ENCODE measurements around the gene HSPBP1.

Gene HSPBP1

DNA sequence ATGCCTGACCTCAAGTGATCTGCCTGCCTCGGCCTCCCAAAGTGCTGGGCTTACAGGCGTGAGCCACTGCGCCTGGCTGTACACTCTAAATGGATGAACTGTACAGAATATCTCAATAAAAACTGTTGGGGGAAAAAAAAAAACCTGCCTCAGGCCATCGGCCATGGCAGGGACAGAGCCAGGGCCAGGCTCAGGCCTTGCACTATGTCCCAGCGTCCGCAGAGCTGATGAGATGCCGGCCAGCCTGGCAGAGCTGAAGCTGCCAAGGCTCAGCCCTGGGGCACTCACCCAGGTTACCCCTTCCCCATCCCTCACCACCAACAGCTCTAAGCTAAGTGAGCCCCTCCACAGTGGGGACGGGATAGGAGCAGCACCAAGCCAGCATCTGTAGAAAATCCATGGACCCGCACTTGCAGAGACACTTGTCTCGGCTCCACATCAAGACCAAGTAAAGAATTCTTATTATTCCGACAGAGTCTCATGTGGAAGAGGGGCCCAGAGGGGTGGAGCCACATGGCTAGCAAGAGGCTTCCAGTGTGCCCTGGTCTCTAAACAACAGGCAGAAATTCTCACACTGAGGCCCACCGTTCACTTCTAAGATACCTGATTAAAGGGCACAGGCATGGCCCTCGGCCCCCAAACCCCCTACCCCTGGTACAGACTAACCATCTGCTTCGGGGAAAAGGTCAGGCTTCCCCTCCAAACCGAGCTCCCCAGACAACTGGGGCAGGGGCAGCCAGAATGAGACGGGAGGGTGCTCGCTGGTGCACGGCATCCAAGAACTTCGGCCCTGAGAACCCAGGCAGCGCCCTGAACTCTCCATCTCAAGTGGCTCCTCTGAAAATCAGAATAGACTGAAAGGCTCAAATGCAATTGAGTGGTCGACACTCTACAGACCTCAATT lies 26.9 kb downstream of the HSPBP1 start:
- DNase-seq = no peak

DNA sequence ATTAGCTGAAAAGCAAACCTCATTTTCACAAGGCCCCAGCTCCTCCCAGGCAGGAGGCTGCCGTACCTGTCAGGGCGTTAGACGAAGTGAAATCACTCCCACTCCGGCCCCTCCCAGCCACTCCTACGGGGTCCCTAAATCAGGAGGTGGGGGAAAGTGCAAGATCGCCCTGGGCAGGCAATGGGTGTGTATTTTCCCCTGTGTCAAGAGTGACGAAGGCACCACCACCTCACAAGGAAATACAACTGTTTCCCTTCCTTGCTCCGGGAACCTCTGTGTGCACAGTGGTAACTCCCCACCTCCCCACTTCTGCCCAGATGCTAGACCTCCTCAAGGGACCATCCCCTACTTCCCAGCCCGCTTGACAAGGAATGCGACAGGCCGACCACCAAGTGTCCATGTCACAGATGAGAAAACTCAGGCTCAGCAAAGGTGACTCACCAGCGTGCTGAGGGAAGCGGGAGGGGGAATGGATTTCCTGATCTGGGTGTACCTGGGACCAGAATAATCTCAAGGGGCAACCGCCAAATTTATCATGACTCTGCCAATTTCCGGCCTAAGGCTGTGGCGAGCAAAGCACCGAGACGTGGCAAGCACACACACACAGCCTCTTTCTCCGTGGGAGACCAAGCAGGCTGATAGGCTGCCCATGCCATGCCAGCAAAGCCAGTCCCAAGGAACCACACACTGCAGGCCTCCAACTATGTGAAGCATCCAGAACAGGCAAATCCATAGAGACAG lies 28.4 kb downstream of the HSPBP1 start:
- DNase-seq = no peak

DNA sequence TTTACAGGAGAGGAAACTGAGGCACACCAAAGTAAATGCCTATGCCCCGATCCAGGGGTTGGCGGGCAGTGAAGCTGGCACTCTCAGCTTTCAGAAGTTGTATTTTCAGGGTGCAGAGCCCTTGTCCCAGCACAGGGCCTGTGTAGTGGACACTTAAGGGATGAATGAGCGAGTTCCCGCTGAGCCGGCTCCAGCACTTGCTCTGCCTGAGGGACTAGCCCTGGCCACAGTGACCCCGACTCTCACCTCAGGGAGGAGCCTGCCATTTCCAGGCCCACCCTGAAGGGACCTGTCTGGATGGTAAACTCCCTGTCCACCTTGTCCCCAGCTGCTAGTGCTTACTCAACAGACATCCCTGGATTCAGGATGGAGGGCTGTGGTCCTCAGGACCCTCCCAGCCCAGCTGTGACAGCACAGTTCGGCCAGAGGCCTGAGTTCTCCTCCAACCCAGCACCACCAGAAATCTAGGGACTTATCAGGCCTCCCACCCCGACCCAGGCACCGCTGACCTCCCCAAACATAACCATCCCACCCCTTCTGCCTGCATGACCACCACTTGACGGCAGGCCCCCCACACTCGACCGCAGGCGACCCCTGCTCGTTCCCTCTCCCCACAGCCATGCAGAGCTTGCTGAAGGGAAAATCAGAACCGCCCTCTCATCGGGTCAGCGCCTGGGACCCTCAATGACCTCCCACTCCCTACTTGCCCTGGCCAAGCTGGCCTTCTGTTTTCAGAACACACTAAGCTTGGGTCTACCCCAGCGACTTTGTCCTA lies 29.5 kb downstream of the HSPBP1 start:
- DNase-seq = no peak

DNA sequence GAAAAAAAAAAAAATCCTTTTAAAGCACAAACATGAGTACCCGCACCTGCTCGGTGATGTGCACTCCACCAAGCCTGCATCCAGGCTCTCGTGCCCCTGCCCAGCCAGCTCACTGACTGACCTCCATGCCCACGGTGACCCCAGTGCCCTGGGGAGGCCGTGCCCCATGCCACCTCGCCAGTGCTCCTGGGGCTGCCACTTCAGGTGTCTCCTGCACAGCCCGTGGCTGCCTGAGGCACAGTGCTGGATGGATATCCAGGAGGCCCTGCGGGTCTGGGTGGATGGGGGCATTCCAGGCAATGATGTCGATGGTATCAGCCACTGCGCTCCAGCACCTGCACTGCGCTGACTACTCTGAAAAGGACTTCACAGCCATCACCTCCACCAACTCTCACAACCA lies 30.1 kb downstream of the HSPBP1 start:
- no peak for DNase-seq

DNA sequence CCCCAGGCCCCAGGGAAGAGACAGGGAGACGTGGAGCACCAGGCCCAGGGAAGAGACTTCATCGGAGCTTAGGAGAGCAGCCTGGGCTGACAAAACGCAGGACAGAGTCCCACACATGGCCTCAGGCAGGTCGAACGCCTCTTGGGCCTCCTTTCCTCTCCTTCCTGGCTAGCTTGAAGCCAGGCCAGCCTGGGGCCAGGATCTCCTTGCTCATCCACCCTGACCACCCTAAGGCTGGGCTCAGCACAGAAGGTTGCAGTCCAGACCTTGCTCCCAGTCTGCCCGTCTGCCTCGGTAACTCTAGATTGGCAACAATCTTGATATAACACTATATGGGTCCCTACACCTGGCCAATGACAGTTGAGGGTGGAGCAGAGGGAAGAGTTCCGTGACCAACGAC lies 31.2 kb downstream of the HSPBP1 start:
- no peak for DNase-seq

DNA sequence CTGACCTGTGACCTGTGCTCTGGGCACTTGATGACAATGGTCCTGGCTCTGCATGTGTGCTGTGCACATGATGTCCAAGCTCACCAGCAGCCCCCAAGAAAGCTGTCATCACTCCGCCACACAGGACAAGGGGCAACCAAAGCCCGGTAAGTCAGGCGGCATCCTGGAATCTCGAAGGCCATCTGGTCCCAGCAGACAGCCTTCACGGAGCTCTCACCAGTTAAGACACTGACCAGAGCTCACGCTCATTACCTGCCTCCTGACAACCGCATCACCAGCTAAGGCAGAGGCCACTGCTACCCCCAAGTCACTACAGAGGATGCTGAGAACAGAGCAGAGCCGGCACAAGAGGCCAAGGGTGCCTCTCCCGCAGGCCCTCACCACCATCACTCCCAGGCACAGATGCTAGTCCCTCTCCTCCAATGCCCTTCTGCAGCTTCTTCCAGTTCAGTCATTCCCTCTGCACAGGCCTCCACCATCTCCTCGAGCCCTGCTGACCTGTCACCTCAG lies 31.7 kb downstream of the HSPBP1 start:
- no peak for DNase-seq

DNA sequence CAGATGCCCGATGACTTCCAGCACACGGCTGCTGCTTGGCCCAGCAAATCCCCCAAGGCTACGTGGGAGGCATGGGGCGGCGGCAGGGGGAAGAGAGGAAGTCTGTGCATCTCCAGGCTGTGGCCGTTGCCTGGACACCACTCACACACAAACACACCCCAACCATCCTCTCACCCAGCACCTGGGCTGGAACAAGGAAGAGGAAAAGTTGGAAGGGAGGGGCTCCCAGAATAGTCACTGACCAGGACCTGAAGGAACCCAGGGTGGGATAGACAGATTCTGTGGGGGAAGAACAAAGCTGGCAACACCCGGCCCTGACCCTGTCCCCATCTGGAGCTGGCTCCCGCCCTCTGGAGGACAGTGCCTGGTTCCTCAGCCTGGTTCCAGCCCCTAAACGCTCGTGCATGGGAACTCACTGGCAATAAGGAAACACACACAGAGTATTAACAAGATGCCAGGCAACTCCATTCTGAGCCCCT lies 32.2 kb downstream of the HSPBP1 start:
- peak; percentile 31 for DNase-seq

DNA sequence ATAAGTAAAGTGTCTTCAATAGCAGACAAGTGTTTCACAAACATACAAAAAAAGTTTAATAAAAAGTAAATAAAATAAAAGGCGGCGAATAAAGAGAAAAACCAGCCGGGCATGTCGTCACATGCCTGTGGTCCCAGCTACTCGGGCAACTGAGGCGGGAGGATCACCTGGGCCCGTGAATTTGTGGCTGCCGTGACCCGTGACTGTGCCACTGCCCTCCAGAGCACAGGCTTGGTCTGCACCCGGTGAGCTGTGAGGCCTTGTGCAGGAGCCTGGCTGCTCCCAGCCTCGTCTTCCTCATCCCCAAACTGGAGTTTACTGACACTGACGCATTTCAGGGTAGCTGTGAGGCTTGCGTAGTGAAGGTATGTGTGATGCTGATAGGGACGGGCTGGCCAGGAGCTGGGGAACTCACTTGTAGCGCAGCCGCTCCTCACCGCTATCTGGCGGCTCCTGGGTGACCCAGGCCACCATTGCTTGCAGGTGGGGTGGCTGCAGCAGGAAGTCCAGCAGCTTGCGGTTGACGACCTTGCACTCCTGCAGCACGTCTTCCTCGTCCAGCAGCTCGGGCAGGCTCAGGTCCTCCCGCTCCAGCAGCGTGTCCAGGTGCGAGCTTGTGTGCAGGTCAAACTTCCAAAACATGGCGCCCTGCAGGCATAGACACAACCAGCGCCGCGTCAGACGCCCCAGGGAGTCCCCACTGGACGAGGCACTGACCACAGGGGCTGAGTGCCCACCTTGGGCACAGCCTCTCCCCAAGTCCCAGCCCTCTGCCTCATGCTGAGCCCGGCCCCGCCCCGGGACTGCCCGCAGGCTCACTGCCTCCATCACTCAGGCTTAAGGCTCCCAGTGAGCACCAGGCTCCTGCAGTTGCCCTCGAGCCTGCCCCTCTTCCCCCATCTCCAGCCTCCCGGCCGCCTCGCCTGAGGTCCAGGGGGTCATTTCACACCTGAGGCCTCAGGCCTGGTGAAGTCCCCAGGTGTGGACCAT lies 33.2 kb downstream of the HSPBP1 start:
- no peak for DNase-seq

DNA sequence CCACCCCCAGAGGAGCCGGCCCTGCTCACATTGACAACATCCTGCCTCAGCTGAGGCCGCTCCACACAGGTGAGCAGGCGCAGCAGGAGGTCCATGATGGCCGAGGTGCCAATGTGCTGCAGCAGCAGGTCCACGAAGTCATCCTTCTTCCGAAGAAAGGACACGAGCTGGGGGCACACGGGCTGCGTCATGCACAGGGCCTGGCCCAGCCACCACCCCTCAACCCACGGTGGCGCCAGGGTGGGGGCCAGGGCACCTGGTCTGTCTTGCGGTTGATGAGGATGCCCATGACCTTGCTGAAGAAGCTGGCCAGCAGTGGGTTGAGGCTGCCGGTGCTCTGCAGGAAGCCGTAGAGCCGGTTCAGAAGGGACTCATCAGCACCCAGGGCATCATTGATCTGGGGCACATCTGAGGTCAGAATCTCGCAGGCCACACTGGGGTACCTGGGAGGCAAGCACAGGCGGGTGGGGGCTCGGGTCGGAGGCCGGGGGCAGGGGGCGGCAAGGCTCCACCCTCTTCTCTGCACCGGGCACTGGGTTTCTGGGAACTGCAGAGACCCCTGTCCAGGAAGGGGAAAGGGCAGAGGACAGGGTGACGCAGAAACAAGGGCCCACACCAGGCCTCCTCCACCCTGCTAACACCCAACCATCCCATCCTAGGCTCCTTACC lies 34.5 kb downstream of the HSPBP1 start:
- DNase-seq = no peak

DNA sequence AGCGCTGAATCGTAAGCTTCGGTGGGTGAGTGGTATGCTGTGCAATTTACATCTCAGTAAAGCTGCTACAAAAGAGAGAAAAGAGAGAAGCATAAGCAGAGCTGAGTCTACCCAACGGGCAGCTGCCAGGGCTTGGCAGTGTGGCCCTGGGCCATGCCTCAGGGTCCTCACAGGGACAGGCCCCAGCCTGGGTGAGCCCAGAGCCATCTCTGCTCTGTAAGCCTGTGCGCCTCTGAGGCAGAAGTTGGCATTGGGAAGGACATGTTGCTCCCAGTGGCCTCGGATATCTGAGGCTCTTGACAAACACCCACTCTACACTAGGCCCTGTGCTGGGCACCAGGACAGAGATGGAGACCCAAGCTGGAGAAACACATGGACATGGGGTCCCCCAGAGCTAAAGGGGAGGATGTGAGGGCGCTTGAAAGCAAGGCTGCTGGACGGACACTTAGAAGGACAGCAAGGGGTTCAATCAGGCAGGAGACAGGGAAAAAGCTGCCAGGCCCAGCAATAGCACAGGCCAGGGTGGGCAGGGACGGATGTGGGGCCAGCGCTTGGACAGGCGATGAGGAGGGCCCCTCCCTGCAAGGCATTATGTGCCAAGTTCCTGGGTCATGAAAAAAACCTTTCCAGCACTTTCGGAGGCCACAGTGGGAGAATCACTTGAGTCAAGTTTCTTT lies 35.8 kb downstream of the HSPBP1 start:
- DNase-seq = no peak

DNA sequence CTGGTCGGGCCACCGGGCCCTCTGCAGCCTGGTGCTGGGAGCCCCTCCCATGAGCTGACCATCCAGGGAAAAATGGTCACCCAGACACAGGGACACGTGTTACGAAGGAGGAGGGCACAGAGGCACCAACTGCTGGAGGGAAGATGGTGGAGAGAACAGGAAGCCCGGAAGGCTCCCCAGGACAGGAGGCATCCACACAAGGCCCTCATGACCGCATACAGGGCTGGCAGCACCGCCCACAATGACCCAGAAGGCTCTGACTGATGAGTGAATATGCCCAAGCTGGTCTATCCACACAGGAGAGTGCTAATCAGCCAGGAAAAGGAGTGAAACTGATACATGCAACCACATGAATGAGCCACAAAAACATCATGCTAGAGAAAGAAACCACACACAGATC lies 37.4 kb downstream of the HSPBP1 start:
- no peak for DNase-seq

DNA sequence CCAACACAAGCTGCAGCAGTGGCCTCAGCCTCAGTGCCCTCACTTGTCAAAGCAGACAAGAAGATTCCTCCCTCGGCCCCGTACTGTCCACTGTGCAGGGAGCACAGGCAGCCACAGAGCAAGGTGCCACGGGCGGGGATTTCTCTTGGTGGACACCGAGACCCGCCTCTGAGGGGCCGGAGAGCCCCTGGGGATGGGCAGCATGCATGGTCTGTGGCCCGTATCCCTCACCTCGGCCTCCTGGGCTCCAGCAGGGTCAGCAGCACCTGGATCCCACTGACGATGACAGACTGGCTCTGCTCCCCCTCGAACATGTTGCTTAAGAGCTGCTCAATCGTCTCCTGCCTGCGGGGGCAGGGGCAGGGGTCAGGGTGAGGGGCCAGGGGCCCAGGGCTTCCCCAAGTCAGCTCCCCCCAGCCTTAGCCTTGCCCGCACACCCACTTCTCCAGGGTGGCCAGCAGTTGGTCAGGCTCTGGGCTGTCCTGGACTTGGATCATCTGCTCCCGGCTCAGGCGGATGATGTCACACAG lies 37.9 kb downstream of the HSPBP1 start:
- DNase-seq = no peak

DNA sequence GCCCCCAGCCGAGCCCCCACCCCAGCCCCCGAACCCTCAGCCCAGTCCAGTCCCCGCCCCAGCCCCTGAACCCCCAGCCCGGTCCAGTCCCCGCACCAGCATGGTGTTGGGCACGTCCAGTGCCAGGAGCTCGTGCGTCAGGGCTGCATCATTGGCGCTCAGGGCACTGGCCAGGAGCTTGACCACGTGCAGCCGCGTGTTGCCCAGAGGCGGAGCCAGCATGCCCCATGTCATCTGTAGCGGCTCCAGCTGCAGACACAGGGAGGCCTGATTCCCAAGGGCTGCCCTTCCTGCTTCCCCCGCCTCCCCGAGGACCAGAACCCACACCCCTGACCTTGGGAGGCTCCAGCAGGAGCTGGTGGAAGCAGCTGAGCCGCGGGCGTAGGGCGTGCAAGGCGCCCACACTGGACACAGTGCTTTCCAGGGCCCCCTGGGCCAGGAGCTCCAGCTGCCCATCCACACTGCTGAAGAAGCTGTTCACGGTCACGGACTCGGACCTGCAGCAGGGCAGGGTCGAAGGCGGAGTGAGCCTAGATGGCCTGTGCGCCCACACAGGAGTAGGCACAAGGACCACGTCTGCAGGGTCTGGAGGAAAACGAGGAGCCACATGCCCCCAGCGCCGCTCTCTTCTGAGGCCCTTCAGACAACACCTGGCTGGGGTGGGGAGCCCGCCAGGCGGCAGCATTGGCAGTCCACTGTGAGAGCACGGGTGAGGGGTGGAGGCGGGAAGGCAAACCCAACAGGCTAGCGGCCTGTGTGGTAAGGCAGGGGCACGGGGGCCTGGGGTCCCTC lies 38.6 kb downstream of the HSPBP1 start:
- DNase-seq = no peak

DNA sequence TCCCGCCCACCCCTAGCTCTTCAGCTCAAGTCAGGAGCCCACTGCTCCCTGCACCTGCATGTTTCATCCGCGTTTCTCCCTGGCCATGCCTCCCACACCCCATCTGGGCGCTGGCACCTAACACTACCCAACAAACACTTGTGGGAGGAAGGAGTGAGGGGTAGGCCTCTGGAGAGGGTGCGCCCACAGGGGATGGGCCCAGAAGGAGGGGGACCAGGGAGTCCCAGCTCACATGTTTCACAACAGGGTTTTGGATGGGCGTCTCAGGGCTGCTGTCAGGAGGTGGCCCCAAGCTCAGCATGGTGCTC lies 39.2 kb downstream of the HSPBP1 start:
- DNase-seq = no peak

DNA sequence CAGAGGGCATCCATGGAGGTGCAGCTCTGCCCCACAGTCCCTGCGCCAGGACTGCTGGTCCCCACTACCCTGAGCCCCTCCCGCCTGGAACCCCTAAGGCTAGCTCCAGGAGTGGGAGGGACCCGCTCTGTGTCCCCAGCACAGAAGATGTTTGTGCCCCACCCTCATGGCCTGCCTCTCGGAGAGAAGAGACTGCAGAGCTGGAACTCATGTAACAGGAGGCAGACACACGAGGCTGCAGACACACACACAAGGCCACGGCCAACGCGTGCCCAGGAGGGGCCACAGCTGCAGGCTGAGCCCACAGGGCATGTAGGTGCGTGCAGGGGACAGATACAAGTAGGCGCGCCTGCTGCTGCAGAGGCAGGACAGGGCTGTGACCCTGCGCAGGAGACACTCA lies 40.9 kb downstream of the HSPBP1 start:
- DNase-seq = no peak

DNA sequence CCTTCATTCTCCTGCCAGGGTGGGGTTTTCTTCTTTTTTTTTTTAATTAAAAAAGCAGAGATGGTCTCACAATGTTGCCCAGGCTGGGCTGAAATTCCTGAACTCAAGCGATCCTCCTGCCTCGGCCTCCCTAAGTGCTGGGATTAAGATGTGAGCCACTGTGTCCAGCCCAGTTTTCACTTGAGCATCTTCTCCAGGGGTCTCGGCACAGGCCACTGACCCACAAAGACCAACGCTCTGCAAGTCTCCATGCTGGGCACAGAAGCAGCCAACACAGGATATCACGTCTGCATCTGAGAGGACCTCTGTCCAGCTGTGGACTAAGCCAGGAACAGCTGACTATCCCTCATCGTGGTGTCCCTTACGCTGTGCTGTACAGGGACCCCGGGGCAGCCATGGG lies 41.9 kb downstream of the HSPBP1 start:
- DNase-seq = no peak

DNA sequence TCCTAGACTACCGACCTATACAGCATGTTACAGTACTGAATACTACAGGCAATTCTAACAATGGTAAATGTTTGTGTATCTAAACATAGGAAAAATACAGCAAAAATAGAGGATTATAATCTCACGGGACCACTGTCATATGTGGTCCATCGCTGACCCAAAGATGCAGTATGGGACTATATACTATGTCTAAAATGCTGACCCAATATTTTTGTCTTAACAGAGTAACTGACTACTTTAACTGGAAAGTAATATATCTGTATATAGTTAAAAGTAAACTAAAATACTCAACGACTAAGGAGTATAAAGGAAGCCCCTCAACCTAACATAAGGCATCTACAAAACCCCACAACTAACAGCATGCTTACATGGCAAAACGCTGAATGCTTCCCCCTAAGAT lies 46.9 kb downstream of the HSPBP1 start:
- no peak for DNase-seq

DNA sequence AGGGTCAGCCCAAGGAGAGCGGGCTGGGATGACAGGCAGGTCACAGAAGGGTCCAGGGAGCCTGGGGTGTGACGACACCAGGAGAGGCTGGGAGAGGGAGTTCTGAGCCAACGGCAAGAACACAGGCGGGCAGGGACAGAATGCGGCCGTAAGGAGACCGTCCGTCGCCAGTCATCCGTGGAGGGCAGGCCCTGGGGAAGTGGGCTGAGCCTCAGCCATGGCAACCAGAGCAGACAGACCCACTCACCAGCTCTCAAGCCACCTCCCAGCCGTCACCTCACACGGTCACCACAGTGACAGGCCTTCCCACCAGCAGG lies 47.7 kb downstream of the HSPBP1 start:
- no peak for DNase-seq

DNA sequence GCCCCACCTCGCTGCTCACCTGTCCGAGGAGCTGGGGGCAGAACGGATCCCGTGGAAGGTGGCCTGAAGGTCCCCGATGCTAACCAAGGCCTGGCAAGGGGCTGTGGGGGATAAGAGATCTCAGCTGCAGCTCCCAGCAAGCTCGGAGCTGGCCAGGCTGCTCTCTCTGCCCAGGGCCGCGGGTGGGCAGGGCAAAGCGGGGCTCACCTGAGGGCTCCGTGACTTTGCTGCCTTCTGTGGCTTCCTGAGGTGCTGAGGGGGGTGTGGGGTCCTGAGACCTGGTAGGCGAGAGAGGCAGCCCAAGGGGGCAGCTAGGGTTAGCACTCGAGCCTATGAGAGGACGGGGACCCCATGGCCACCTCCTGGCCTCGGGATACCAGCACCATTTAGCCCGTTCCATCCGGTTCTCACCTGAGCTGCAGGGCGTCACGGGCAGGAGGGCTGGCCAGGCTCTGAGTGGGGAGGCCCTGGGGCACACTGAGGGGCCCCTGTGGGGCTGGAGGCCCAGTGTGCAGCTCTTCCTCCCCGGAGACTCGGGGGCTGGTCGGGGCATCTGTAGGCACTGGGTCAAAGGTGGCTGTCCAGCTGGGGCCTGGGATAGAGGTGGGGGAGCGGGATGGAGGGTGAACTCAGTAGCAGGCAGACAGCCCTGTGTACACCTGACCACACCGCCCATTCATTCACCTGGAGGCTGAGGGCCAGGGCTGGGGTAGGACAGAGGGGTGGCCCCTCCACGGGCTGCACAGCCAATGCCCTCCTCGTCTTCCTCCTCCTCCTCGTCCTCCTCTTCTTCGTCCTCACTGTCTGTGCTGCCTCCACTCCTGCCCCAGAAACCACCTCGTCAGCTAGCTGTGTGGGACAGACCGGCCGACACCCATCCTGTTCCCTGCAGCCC lies 48.3 kb downstream of the HSPBP1 start:
- no peak for DNase-seq

Data from suppressor macrophage treated with lipopolysaccharide for 4 hours (primary cell).